HG02571 (cell line): ENCODE results near the gene HOXC13.

Experiments
- ATAC-seq: cut with Tn5 transposase; IDR thresholded peaks from one replicate; pipeline ENCODE4 v1.9.1; 2021; ENCODE audit warnings: mild to moderate bottlenecking, moderate library complexity; ENCODE audit not compliant: unreplicated experiment

HOXC13 gene

GRCh38 chr12:53939141-53940108, 794 bp downstream of the HOXC13 start:
- no peak for ATAC-seq

- no peak for ATAC-seq
Observed at GRCh38 chr12:53940443-53941014, 1.9 kb downstream of the HOXC13 start.

GRCh38 chr12:53941187-53941586, 2.6 kb downstream of the HOXC13 start:
- no peak for ATAC-seq

GRCh38 chr12:53941750-53942149, 3.1 kb downstream of the HOXC13 start:
- no peak for ATAC-seq

GRCh38 chr12:53942467-53942997, 3.9 kb downstream of the HOXC13 start:
- no peak for ATAC-seq

GRCh38 chr12:53944209-53944608, 5.6 kb downstream of the HOXC13 start:
- ATAC-seq: no peak

GRCh38 chr12:53944907-53945847, 6.5 kb downstream of the HOXC13 start:
- ATAC-seq: no peak

GRCh38 chr12:53947743-53948142, 9.1 kb downstream of the HOXC13 start:
- ATAC-seq: no peak

GRCh38 chr12:53948650-53949593, 10.3 kb downstream of the HOXC13 start:
- no peak for ATAC-seq

GRCh38 chr12:53949631-53950436, 11.2 kb downstream of the HOXC13 start:
- ATAC-seq: no peak

GRCh38 chr12:53950437-53950773, 11.8 kb downstream of the HOXC13 start:
- no peak for ATAC-seq

- ATAC-seq: no peak
Observed at GRCh38 chr12:53950789-53951576, 12.4 kb downstream of the HOXC13 start.

- no peak for ATAC-seq
Observed at GRCh38 chr12:53951577-53952334, 13.1 kb downstream of the HOXC13 start.

GRCh38 chr12:53952335-53952694, 13.7 kb downstream of the HOXC13 start:
- ATAC-seq: no peak

- no peak for ATAC-seq
Observed at GRCh38 chr12:53952871-53953734, 14.5 kb downstream of the HOXC13 start.

GRCh38 chr12:53953831-53954693, 15.4 kb downstream of the HOXC13 start:
- ATAC-seq: no peak
